Mesodermal cell (in vitro differentiated cells): ENCODE data around the gene RANGRF.

Experiments used
- H3K27ac ChIP-seq: 2 replicates; pipeline ENCODE4 v1.7.0; 2013; ENCODE audit warnings: mild to moderate bottlenecking, low read depth, low read length, moderate library complexity; ENCODE audit not compliant: severe bottlenecking
- H3K36me3 ChIP-seq: 2 replicates; pipeline ENCODE4 v1.7.1; 2013; ENCODE audit warnings: mild to moderate bottlenecking, low read length, moderate library complexity; ENCODE audit not compliant: control insufficient read depth, insufficient read depth
- H3K4me1 ChIP-seq: one replicate; pipeline ENCODE4 v1.7.1; 2013; ENCODE audit warnings: mild to moderate bottlenecking, low read length; ENCODE audit not compliant: insufficient read depth, control insufficient read depth, poor library complexity, severe bottlenecking
- H3K4me3 ChIP-seq: 2 replicates; pipeline ENCODE4 v1.7.0; 2013; ENCODE audit warnings: low read length, control low read depth, mild to moderate bottlenecking; ENCODE audit not compliant: insufficient read depth, poor library complexity, severe bottlenecking; ENCODE audit errors: extremely low read depth
- H3K9me3 ChIP-seq: 2 replicates; pipeline ENCODE4 v1.7.1; 2013; ENCODE audit warnings: mild to moderate bottlenecking, low read length, moderate library complexity; ENCODE audit not compliant: control insufficient read depth
- WGBS, 2 experiments: methylation state at CpG; one replicate each; pipeline ENCODE4 v1.1.5; 2013; ENCODE audit warnings: missing lambda C conversion rate in 2 of 2; ENCODE audit not compliant: insufficient coverage in 2 of 2; 5-methylcytosine and 5-hydroxymethylcytosine counted together

The RANGRF gene

GRCh38 chr17:8256691-8257090, 31.8 kb upstream of the RANGRF start:
- H3K9me3 ChIP-seq, result no peaks in the 10 kb centered on the region

GRCh38 chr17:8257801-8258200, 30.7 kb upstream of the RANGRF start:
- H3K4me1 ChIP-seq, result no peaks in the 10 kb centered on the region
- no peak overlapping the region for H3K27ac ChIP-seq
- no peak overlapping the region for H3K4me3 ChIP-seq
- 93 to 98% methylated on average over 7 to 8 of the region's 8 CpGs for WGBS, 2 experiments
- no peaks in the 10 kb centered on the region for H3K9me3 ChIP-seq
- H3K36me3 ChIP-seq, result peaks cover 78% of the 10 kb centered on the region

More at GRCh38 chr17:8256691-8257090, 31.8 kb upstream of the RANGRF start:
- Histone ChIP-seq H3K36me3 (peaks cover 70% of the 10 kb centered on the region), H3K4me1 (no peaks in the 10 kb centered on the region), H3K27ac (no peak overlapping the region), H3K4me3 (no peak overlapping the region)
- 97 to 100% methylated on average over 1 to 6 of the region's 6 CpGs for WGBS, 2 experiments

- Histone ChIP-seq H3K9me3 (no peaks in the 10 kb centered on the region), H3K27ac (no peak overlapping the region), H3K36me3 (peaks cover 89% of the 10 kb centered on the region), H3K4me3 (no peak overlapping the region), H3K4me1 (no peaks in the 10 kb centered on the region)
- 100% methylated on average over 6 to 8 of the region's 10 CpGs for WGBS, 2 experiments
These were observed 24.1 kb upstream of the RANGRF start for GRCh38 chr17:8264320-8264719.

- Histone ChIP-seq H3K4me3 (no peak overlapping the region), H3K36me3 (peaks cover 88% of the 10 kb centered on the region), H3K4me1 (no peaks in the 10 kb centered on the region), H3K9me3 (no peaks in the 10 kb centered on the region), H3K27ac (no peak overlapping the region)
- WGBS, 2 experiments, result 94 to 97% methylated on average over 12 to 14 of the region's 18 CpGs
These were observed 23.5 kb upstream of the RANGRF start for GRCh38 chr17:8264836-8265542.

- Histone ChIP-seq H3K36me3 (peaks cover 85% of the 10 kb centered on the region), H3K9me3 (no peaks in the 10 kb centered on the region), H3K4me3 (no peak overlapping the region), H3K27ac (no peak overlapping the region), H3K4me1 (no peaks in the 10 kb centered on the region)
- 94 to 97% methylated on average over 13 to 16 of the region's 29 CpGs for WGBS, 2 experiments
These were observed 21.6 kb upstream of the RANGRF start for GRCh38 chr17:8266648-8267479.

- H3K27ac ChIP-seq, result no peak overlapping the region
- H3K4me1 ChIP-seq, result no peaks in the 10 kb centered on the region
- peaks cover 81% of the 10 kb centered on the region for H3K36me3 ChIP-seq
- no peaks in the 10 kb centered on the region for H3K9me3 ChIP-seq
- H3K4me3 ChIP-seq, result no peak overlapping the region
- 93 to 99% methylated on average over 7 to 8 of the region's 13 CpGs for WGBS, 2 experiments
These were observed 20.9 kb upstream of the RANGRF start for GRCh38 chr17:8267480-8268147.

GRCh38 chr17:8268550-8269298, 19.7 kb upstream of the RANGRF start:
- WGBS, 2 experiments, result 96 to 97% methylated on average over 23 of the region's 29 CpGs
- H3K4me3 ChIP-seq, result no peak overlapping the region
- no peaks in the 10 kb centered on the region for H3K4me1 ChIP-seq
- no peaks in the 10 kb centered on the region for H3K9me3 ChIP-seq
- H3K36me3 ChIP-seq, result peaks cover 69% of the 10 kb centered on the region
- no peak overlapping the region for H3K27ac ChIP-seq

GRCh38 chr17:8272421-8272820, 16.0 kb upstream of the RANGRF start:
- Histone ChIP-seq H3K4me3 (no peak overlapping the region), H3K9me3 (no peaks in the 10 kb centered on the region), H3K27ac (no peak overlapping the region), H3K4me1 (no peaks in the 10 kb centered on the region), H3K36me3 (peaks cover 34% of the 10 kb centered on the region)
- WGBS, 2 experiments, result no CpG with 5 or more reads among the region's 1 CpG

- Histone ChIP-seq H3K36me3 (peaks cover 24% of the 10 kb centered on the region), H3K27ac (no peak overlapping the region), H3K4me1 (no peaks in the 10 kb centered on the region), H3K4me3 (no peak overlapping the region), H3K9me3 (no peaks in the 10 kb centered on the region)
- WGBS, 2 experiments, result 100% methylated on average over 1 to 3 of the region's 4 CpGs
These were observed 14.5 kb upstream of the RANGRF start for GRCh38 chr17:8273884-8274444.

- no peaks in the 10 kb centered on the region for H3K9me3 ChIP-seq
- peaks cover 17% of the 10 kb centered on the region for H3K36me3 ChIP-seq
- no peak overlapping the region for H3K27ac ChIP-seq
- H3K4me3 ChIP-seq, result no peak overlapping the region
- no peaks in the 10 kb centered on the region for H3K4me1 ChIP-seq
- 90 to 100% methylated on average over 3 of the region's 5 CpGs for WGBS, 2 experiments
These were observed 13.7 kb upstream of the RANGRF start for GRCh38 chr17:8274816-8275215.
